GM20000 (cell line): ENCODE results near the gene DPH2.

Source experiments
- DNase-seq: peaks from one replicate; pipeline ENCODE4 v3.0.0; 2012; ENCODE audit warnings: low spot score
- CTCF ChIP-seq: IDR thresholded peaks from 2 replicates; pipeline ENCODE4 v1.5.1; 2012; ENCODE audit warnings: mild to moderate bottlenecking, control low read depth; ENCODE audit errors: extremely low read depth, missing control alignments

The DPH2 gene

GRCh38 chr1:43976890-43977289 is 7.1 kb downstream of the DPH2 start:
- no peak for TF ChIP-seq CTCF
- DNase-seq, result no peak

- no peak for DNase-seq
- TF ChIP-seq CTCF, result no peak
These were observed 7.8 kb downstream of the DPH2 start for GRCh38 chr1:43977376-43978263.

- TF ChIP-seq CTCF, result no peak
- DNase-seq, result no peak
These were observed 8.4 kb downstream of the DPH2 start for GRCh38 chr1:43978264-43978550.

GRCh38 chr1:43978551-43979260 is 8.9 kb downstream of the DPH2 start, which contains the start of gene B4GALT2:
Gene B4GALT2, plus strand, starts transcription at chr1:43979210. Its CDS starts 1,951 bp downstream, at chr1:43981161.
- DNase-seq, result peak; percentile 91
- TF ChIP-seq CTCF, result no peak

GRCh38 chr1:43979261-43979527 is 9.4 kb downstream of the DPH2 start:
- no peak for TF ChIP-seq CTCF
- DNase-seq, result no peak

- peak; percentile 76 for DNase-seq
These were observed 9.9 kb downstream of the DPH2 start for GRCh38 chr1:43979528-43980254.

More at GRCh38 chr1:43979528-43980254, 9.9 kb downstream of the DPH2 start:
- TF ChIP-seq CTCF, result no peak
